SHP77 treated with DMSO at 0.1 percent for 48 hours (cell line): ENCODE data around the gene ASIC4.

Experiments
- DNase-seq: peaks from one replicate; lab custom pipeline; 2025; lab: John Stamatoyannopoulos, UW

ASIC4 gene

GRCh38 chr2:219497495-219498279 lies 16.6 kb upstream of the ASIC4 start:
- DNase-seq = peak; percentile 30

- DNase-seq = peak; percentile 95
These were observed 15.8 kb upstream of the ASIC4 start, which contains the start of gene GMPPA for GRCh38 chr2:219498280-219499057. GMPPA (plus strand) TSS chr2:219498891; CDS start chr2:219499976, 1,085 bp downstream.

GRCh38 chr2:219499058-219499307 lies 15.3 kb upstream of the ASIC4 start:
- no peak for DNase-seq

- DNase-seq = no peak
These were observed 14.7 kb upstream of the ASIC4 start for GRCh38 chr2:219499555-219499954.

- no peak for DNase-seq
These were observed 14.1 kb upstream of the ASIC4 start for GRCh38 chr2:219500135-219500534.

GRCh38 chr2:219501849-219502248 lies 12.4 kb upstream of the ASIC4 start:
- no peak for DNase-seq

GRCh38 chr2:219502618-219503017 lies 11.7 kb upstream of the ASIC4 start:
- DNase-seq = no peak

GRCh38 chr2:219505585-219505984 lies 8.7 kb upstream of the ASIC4 start:
- no peak for DNase-seq

- DNase-seq = no peak
These were observed 8.0 kb upstream of the ASIC4 start for GRCh38 chr2:219506153-219506801.

GRCh38 chr2:219506802-219507526 lies 7.3 kb upstream of the ASIC4 start:
- no peak for DNase-seq

- no peak for DNase-seq
These were observed 6.5 kb upstream of the ASIC4 start for GRCh38 chr2:219507581-219508443.

GRCh38 chr2:219508444-219508734 lies 5.9 kb upstream of the ASIC4 start:
- DNase-seq = no peak

GRCh38 chr2:219508971-219509779 lies 5.1 kb upstream of the ASIC4 start:
- DNase-seq = no peak

- peak; percentile 17 for DNase-seq
These were observed 4.3 kb upstream of the ASIC4 start for GRCh38 chr2:219509780-219510511.

GRCh38 chr2:219510512-219511135 lies 3.7 kb upstream of the ASIC4 start:
- no peak for DNase-seq

- no peak for DNase-seq
These were observed 2.5 kb upstream of the ASIC4 start for GRCh38 chr2:219511547-219512325.

- no peak for DNase-seq
These were observed 1.6 kb upstream of the ASIC4 start for GRCh38 chr2:219512524-219513216.

- no peak for DNase-seq
These were observed 495 bp upstream of the ASIC4 start for GRCh38 chr2:219513787-219514186.
